IMR-90 (cell line): Measurements from ENCODE around the gene TULP4. TPM values are rescaled to one million over a fixed set of nuclear protein-coding genes. Genes with fewer than 3 reads are reported as not detected.
"Not testable (repeated sequence)": the region's sequence is repeated elsewhere in the genome, so short reads cannot be mapped to it uniquely, and the experiment has no call there.

Experiments
- ATAC-seq: fragments of 200-7000 bp; cut with Tn5 transposase; 2 replicates; pipeline ENCODE4 v1.9.1; 2020; ENCODE audit warnings: low read depth, mild to moderate bottlenecking, moderate library complexity
- BruUV-seq: library from RNA; stranded (reverse); fragments of 400-500 nt; replicated peaks from 2 replicates; lab custom pipeline; 2021; lab: Mats Ljungman, UMichigan
- CTCF ChIA-PET: fragments of 300-600 bp; formaldehyde crosslinking; extraction: SDS; loops from one replicate; lab custom pipeline; 2021; ENCODE audit warnings: antibody characterized with exemption; lab: Yijun Ruan, JAX
- POLR2A ChIA-PET: fragments of 300-600 bp; sonication (Branson Sonifier 250); formaldehyde crosslinking; loops from one replicate; lab custom pipeline; 2022; ENCODE audit warnings: antibody characterized with exemption; ENCODE audit not compliant: unreplicated experiment; lab: Charles Lee
- DNase-seq: peaks from one replicate; pipeline ENCODE4 v3.0.0; 2013
- H2AFZ ChIP-seq: replicated peaks from 2 replicates; pipeline ENCODE3; 2013; ENCODE audit warnings: low read length, mild to moderate bottlenecking; ENCODE audit not compliant: poor library complexity
- H2AK5ac ChIP-seq: 2 replicates; pipeline ENCODE4 v1.6.1; 2013; ENCODE audit warnings: low read depth, low read length, inconsistent platforms
- H2AK9ac ChIP-seq: replicated peaks from 2 replicates; pipeline ENCODE3; 2013; ENCODE audit warnings: mild to moderate bottlenecking, low read depth, low read length, moderate library complexity; ENCODE audit not compliant: poor library complexity
- H2BK120ac ChIP-seq: 2 replicates; pipeline ENCODE4 v1.6.1; 2013; ENCODE audit warnings: low read depth, low read length, inconsistent platforms
- H2BK15ac ChIP-seq: 3 replicates; pipeline ENCODE4 v1.6.1; 2013; ENCODE audit warnings: low read depth, low read length, inconsistent platforms
- H2BK20ac ChIP-seq: 2 replicates; pipeline ENCODE4 v1.6.1; 2013; ENCODE audit warnings: low read depth, mild to moderate bottlenecking, inconsistent platforms, low read length, moderate library complexity
- H2BK5ac ChIP-seq: 2 replicates; pipeline ENCODE4 v1.6.1; 2013; ENCODE audit warnings: mild to moderate bottlenecking, low read depth, low read length, inconsistent platforms; ENCODE audit not compliant: poor library complexity, severe bottlenecking
- H3K14ac ChIP-seq: replicated peaks from 2 replicates; pipeline ENCODE4 v1.6.1; 2013; ENCODE audit warnings: low read depth, low read length, inconsistent platforms
- H3K18ac ChIP-seq: 2 replicates; pipeline ENCODE4 v1.6.1; 2013; ENCODE audit warnings: low read depth, low read length, control low read depth
- H3K23ac ChIP-seq: 2 replicates; pipeline ENCODE4 v1.6.1; 2013; ENCODE audit warnings: low read depth, low read length, inconsistent platforms
- H3K27ac ChIP-seq: 2 replicates; pipeline ENCODE4 v1.5.1; 2013; ENCODE audit warnings: mild to moderate bottlenecking, control low read depth, low read length; ENCODE audit not compliant: insufficient read depth
- H3K27me3 ChIP-seq: 2 replicates; pipeline ENCODE4 v1.6.1; 2013; ENCODE audit warnings: low read length; ENCODE audit not compliant: control insufficient read depth, insufficient read depth
- H3K36me3 ChIP-seq: 2 replicates; pipeline ENCODE4 v1.6.1; 2013; ENCODE audit warnings: low read length, mixed read lengths; ENCODE audit not compliant: control insufficient read depth, insufficient read depth
- H3K4ac ChIP-seq: 2 replicates; pipeline ENCODE4 v1.6.1; 2013; ENCODE audit warnings: low read depth, low read length, inconsistent platforms
- H3K4me1 ChIP-seq: 2 replicates; pipeline ENCODE4 v1.6.1; 2013; ENCODE audit warnings: low read length, mixed read lengths; ENCODE audit not compliant: control insufficient read depth, insufficient read depth
- H3K4me2 ChIP-seq: 2 replicates; pipeline ENCODE4 v1.6.1; 2013; ENCODE audit warnings: low read depth, mild to moderate bottlenecking, control low read depth, low read length, moderate library complexity
- H3K4me3 ChIP-seq: 2 replicates; pipeline ENCODE4 v1.5.1; 2013; ENCODE audit warnings: low read depth, mild to moderate bottlenecking, control low read depth, low read length, moderate library complexity; ENCODE audit not compliant: insufficient read depth
- H3K56ac ChIP-seq: 2 replicates; pipeline ENCODE4 v1.6.1; 2013; ENCODE audit warnings: low read length, inconsistent platforms; ENCODE audit not compliant: insufficient read depth; ENCODE audit errors: extremely low read depth
- H3K79me1 ChIP-seq, 2 experiments: 2 replicates each; pipeline ENCODE4 v1.6.1; 2013; ENCODE audit warnings: low read length in 2 of 2, inconsistent platforms in 1 of 2, low read depth in 1 of 2
- H3K9ac ChIP-seq: 2 replicates; pipeline ENCODE4 v1.6.1; 2013; ENCODE audit warnings: low read depth, low read length, control low read depth
- H3K9me1 ChIP-seq: 2 replicates; pipeline ENCODE4 v1.6.1; 2013; ENCODE audit warnings: low read length, inconsistent platforms; ENCODE audit not compliant: insufficient read depth
- H3K9me3 ChIP-seq: 2 replicates; pipeline ENCODE4 v1.6.1; 2013; ENCODE audit warnings: low read length; ENCODE audit not compliant: control insufficient read depth, insufficient read depth
- H4K20me1 ChIP-seq: 2 replicates; pipeline ENCODE4 v1.6.1; 2013; ENCODE audit warnings: low read length, inconsistent platforms; ENCODE audit not compliant: insufficient read depth
- H4K5ac ChIP-seq: 2 replicates; pipeline ENCODE4 v1.6.1; 2013; ENCODE audit warnings: mild to moderate bottlenecking, low read depth, low read length, control low read depth
- H4K8ac ChIP-seq, 2 experiments: 2 replicates each; pipeline ENCODE4 v1.6.1; 2013; ENCODE audit warnings: low read depth in 2 of 2, low read length in 2 of 2, control low read depth in 1 of 2, inconsistent platforms in 1 of 2
- H4K91ac ChIP-seq: 2 replicates; pipeline ENCODE4 v1.6.1; 2013; ENCODE audit warnings: low read depth, low read length, inconsistent platforms; ENCODE audit not compliant: insufficient read depth
- BHLHE40 ChIP-seq: fragments of 150-350 bp; IDR thresholded peaks from 2 replicates; pipeline ENCODE4 v1.6.1; 2016; ENCODE audit warnings: mild to moderate bottlenecking, low read depth, low read length
- CEBPB ChIP-seq: IDR thresholded peaks from 2 replicates; pipeline ENCODE4 v1.6.1; 2012; ENCODE audit warnings: low read depth, low read length, improper control_type of control experiment
- FOS ChIP-seq: fragments of 150-350 bp; IDR thresholded peaks from 2 replicates; pipeline ENCODE4 v1.6.1; 2016; ENCODE audit warnings: low read depth, low read length
- MXI1 ChIP-seq: IDR thresholded peaks from 2 replicates; pipeline ENCODE4 v1.6.1; 2012; ENCODE audit warnings: low read depth, mild to moderate bottlenecking, low read length, moderate library complexity, borderline replicate concordance
- RFX5 ChIP-seq: IDR thresholded peaks from 2 replicates; pipeline ENCODE4 v1.8.0; 2012; ENCODE audit warnings: low read depth, mild to moderate bottlenecking, low read length, moderate library complexity
- SMC3 ChIP-seq: fragments of 150-350 bp; IDR thresholded peaks from 2 replicates; pipeline ENCODE4 v1.6.1; 2016; ENCODE audit warnings: low read depth, mild to moderate bottlenecking, antibody characterized with exemption, low read length, moderate library complexity
- USF2 ChIP-seq: fragments of 150-350 bp; IDR thresholded peaks from 2 replicates; pipeline ENCODE4 v1.6.1; 2017; ENCODE audit warnings: mild to moderate bottlenecking, antibody characterized with exemption, low read length, low read depth
- WGBS, 2 experiments: methylation state at CpG; one replicate each; pipeline versions ENCODE4 v1.1.5 to v1.1.7; 2013; ENCODE audit warnings: missing lambda C conversion rate in 2 of 2; ENCODE audit not compliant: insufficient read length in 1 of 2; ENCODE audit errors: extremely low coverage in 2 of 2; 5-methylcytosine and 5-hydroxymethylcytosine counted together
- dilution Hi-C: fragments of 300-500 bp; cut with HindIII; formaldehyde crosslinking; loops from one replicate; pipeline ENCODE4 v1.14.3; 2018; ENCODE audit warnings: low sequenced_read_pairs; ENCODE audit not compliant: unreplicated experiment
- in situ Hi-C: fragments of 300-500 bp; cut with MboI; formaldehyde crosslinking; loops from 3 replicates; pipeline ENCODE4 v1.14.3; 2019; ENCODE audit warnings: low sequenced_read_pairs, inconsistent platforms, mixed read lengths
- intact Hi-C: fragments of 100-400 bp; cut with micrococcal nuclease; formaldehyde crosslinking; loops from 2 replicates; pipeline ENCODE4 v1.10.0; 2022
- polyA plus RNA-seq, 3 experiments: library from polyadenylated mRNA; depleted of rRNA; stranded (reverse); fragments of >200 nt; gene quantifications; 2 replicates each; pipeline ENCODE4 v1.2.3, GENCODE V29; 2012; ENCODE audit warnings: low replicate concordance in 1 of 3
- total RNA-seq: library from RNA; depleted of rRNA; stranded (reverse); fragments of >200 nt; gene quantifications from 2 replicates; pipeline ENCODE4 v1.2.3, GENCODE V29; 2012

The TULP4 gene
- total and polyA plus RNA-seq, 2 of the 4 experiments (the other 2 are of a cell fraction) = 8.1 to 30.6 TPM

- in situ Hi-C loops (no loop called here), dilution Hi-C loops (no loop called here), intact Hi-C loops (no loop called here)
- ChIA-PET POLR2A (no interaction called here), CTCF (no interaction called here)
- no peaks in the 10 kb centered on the region for H3K27me3 ChIP-seq
- H3K4me3 ChIP-seq = no peak overlapping the region
- ATAC-seq (no peak), DNase-seq (no peak)
- H3K18ac ChIP-seq = no peak overlapping the region
- no peak overlapping the region for H3K56ac ChIP-seq
- no peak overlapping the region for H3K4me2 ChIP-seq
- WGBS, 2 experiments = 100% methylated on average over 1 of the region's 3 CpGs; no CpG with 5 or more reads in 1 of the 2 experiments
- no peak overlapping the region for H2AK9ac ChIP-seq
- H2BK5ac ChIP-seq = no peak overlapping the region
- H2AK5ac ChIP-seq = no peak overlapping the region
- H4K5ac ChIP-seq = no peak overlapping the region
- no peak for TF ChIP-seq SMC3
- TF ChIP-seq MXI1 = no peak
- no peak for TF ChIP-seq BHLHE40
- TF ChIP-seq FOS = no peak
- TF ChIP-seq CEBPB = no peak
- no peak for TF ChIP-seq RFX5
- no peak for TF ChIP-seq USF2
- no peaks in the 10 kb centered on the region; the same call in 1 of the 2 replicates for H3K9me3 ChIP-seq
- H4K20me1 ChIP-seq = no peaks in the 10 kb centered on the region
- H3K4me1 ChIP-seq = no peaks in the 10 kb centered on the region
- H3K14ac ChIP-seq = no peak overlapping the region
- no peak overlapping the region for H3K4ac ChIP-seq
- H3K36me3 ChIP-seq = no peaks in the 10 kb centered on the region
- no peak overlapping the region for H4K8ac ChIP-seq
- H3K27ac ChIP-seq = no peak overlapping the region
- no peak overlapping the region for H2BK15ac ChIP-seq
- no peak overlapping the region for H3K23ac ChIP-seq
- no peak overlapping the region for H2BK20ac ChIP-seq
- H3K9ac ChIP-seq = no peak overlapping the region
- no peaks in the 10 kb centered on the region for H3K9me1 ChIP-seq
- no peak overlapping the region for H2AFZ ChIP-seq
- H2BK120ac ChIP-seq = no peak overlapping the region
- no TSS peak for BruUV-seq
- no peak overlapping the region for H4K91ac ChIP-seq
- H3K79me1 ChIP-seq = peaks cover 7 to 10% of the 10 kb centered on the region in 2 experiments
These were observed 79.0 kb downstream of the TULP4 start for GRCh38 chr6:158391276-158391675.

GRCh38 chr6:158391977-158392376, 79.7 kb downstream of the TULP4 start:
- POLR2A ChIA-PET, H3K36me3 ChIP-seq, H3K56ac ChIP-seq, H3K9ac ChIP-seq, H2AK5ac ChIP-seq, H3K4me1 ChIP-seq, in situ Hi-C loops, CTCF ChIA-PET, H3K27ac ChIP-seq, dilution Hi-C loops, H4K20me1 ChIP-seq, H3K9me1 ChIP-seq, intact Hi-C loops, H4K91ac ChIP-seq, H3K9me3 ChIP-seq, ATAC-seq, H3K18ac ChIP-seq, H3K4ac ChIP-seq, H2BK15ac ChIP-seq, H2BK5ac ChIP-seq, DNase-seq, H2BK20ac ChIP-seq, H3K27me3 ChIP-seq, H2BK120ac ChIP-seq, H2AK9ac ChIP-seq, H4K5ac ChIP-seq, BruUV-seq, H3K14ac ChIP-seq, H2AFZ ChIP-seq, H3K23ac ChIP-seq, H3K4me3 ChIP-seq, H3K4me2 ChIP-seq, H4K8ac ChIP-seq: not testable (repeated sequence)
- H3K79me1 ChIP-seq = peaks cover 6 to 12% of the 10 kb centered on the region in 2 experiments
- WGBS, 2 experiments = no CpG with 5 or more reads among the region's 4 CpGs
